Panc1 (cell line): Measurements from ENCODE around the gene AURKB. TPM values are rescaled to one million over a fixed set of nuclear protein-coding genes. Genes with fewer than 3 reads are reported as not detected.

ENCODE experiments used
- ATAC-seq: fragments of 200-7000 bp; cut with Tn5 transposase; 2 replicates; pipeline ENCODE4 v1.9.1; 2020; ENCODE audit warnings: mild to moderate bottlenecking, moderate library complexity
- BruUV-seq: library from RNA; stranded (reverse); fragments of 400-500 nt; replicated peaks from 2 replicates; lab custom pipeline; 2021; lab: Mats Ljungman, UMichigan
- CTCF ChIA-PET: fragments of 300-600 bp; sonication (Branson Sonifier 250); formaldehyde crosslinking; loops from one replicate; lab custom pipeline; 2022; ENCODE audit warnings: antibody characterized with exemption; lab: Charles Lee
- POLR2A ChIA-PET: fragments of 300-600 bp; sonication (Branson Sonifier 250); formaldehyde crosslinking; loops from one replicate; lab custom pipeline; 2022; ENCODE audit warnings: antibody characterized with exemption; lab: Charles Lee
- DNase-seq: peaks from one replicate; pipeline ENCODE4 v3.0.0-alpha.2; 2010; ENCODE audit warnings: low read depth, low spot score
- H3K27ac ChIP-seq: 2 replicates; pipeline ENCODE4 v1.5.1; 2011; ENCODE audit warnings: mild to moderate bottlenecking, low read length, inconsistent platforms
- H3K27me3 ChIP-seq: fragments of 200-500 bp; sonication (Bioruptor generic); 2 replicates; pipeline ENCODE4 v1.6.0; 2014; ENCODE audit warnings: low read length, inconsistent platforms; ENCODE audit not compliant: control insufficient read depth, insufficient read depth
- H3K36me3 ChIP-seq: fragments of 200-500 bp; sonication (Bioruptor generic); 2 replicates; pipeline ENCODE4 v1.5.1; 2014; ENCODE audit warnings: inconsistent platforms, mild to moderate bottlenecking, low read length, moderate library complexity; ENCODE audit not compliant: control insufficient read depth, insufficient read depth
- H3K4me1 ChIP-seq: 2 replicates; pipeline ENCODE4 v1.5.1; 2011; ENCODE audit warnings: inconsistent platforms, mild to moderate bottlenecking, low read length, moderate library complexity; ENCODE audit not compliant: control insufficient read depth, insufficient read depth
- H3K4me3 ChIP-seq, 2 experiments: 2 replicates each; pipeline ENCODE4 v1.5.1; 2011 to 2012; ENCODE audit warnings: low read depth in 2 of 2, low read length in 2 of 2, mild to moderate bottlenecking in 2 of 2, inconsistent platforms in 1 of 2, moderate library complexity in 1 of 2
- H3K9me3 ChIP-seq: fragments of 200-500 bp; sonication (Bioruptor generic); 2 replicates; pipeline ENCODE4 v1.5.1; 2014; ENCODE audit warnings: low read depth, mild to moderate bottlenecking, inconsistent platforms, low read length, moderate library complexity; ENCODE audit not compliant: control insufficient read depth, insufficient read depth
- POLR2AphosphoS5 ChIP-seq: IDR thresholded peaks from 2 replicates; pipeline ENCODE4 v1.6.1; 2012; ENCODE audit warnings: mild to moderate bottlenecking, low read depth, low read length, moderate library complexity
- SIN3A ChIP-seq: IDR thresholded peaks from 2 replicates; pipeline ENCODE4 v1.6.1; 2012; ENCODE audit warnings: low read depth, mild to moderate bottlenecking, low read length, moderate library complexity, borderline replicate concordance; ENCODE audit not compliant: insufficient read depth
- TCF7L2 ChIP-seq: IDR thresholded peaks from 2 replicates; pipeline ENCODE4 v1.6.1; 2011; ENCODE audit warnings: mild to moderate bottlenecking, low read depth, low read length, inconsistent platforms
- in situ Hi-C: cut with HindIII; loops from 2 replicates; pipeline ENCODE4 v1.10.0; 2016; ENCODE audit warnings: low sequenced_read_pairs, low pct_unique_long_range_greater_than_20kb
- intact Hi-C: fragments of 100-400 bp; cut with micrococcal nuclease; formaldehyde crosslinking; loops from one replicate; pipeline ENCODE4 v1.10.0; 2022; ENCODE audit not compliant: unreplicated experiment
- total RNA-seq: library from RNA; stranded (reverse); gene quantifications from one replicate; pipeline ENCODE4 v1.2.1, GENCODE V29; 2021; ENCODE audit not compliant: unreplicated experiment
- TF ChIP-seq, protein P1 (sequence below): fragments of 450-650 bp; IDR thresholded peaks from 2 replicates; pipeline ENCODE4 v1.5.1; 2017; ENCODE audit warnings: mild to moderate bottlenecking
- TF ChIP-seq, protein P2 (sequence below), 2 experiments: IDR thresholded peaks; 2 replicates each; pipeline ENCODE4 v1.6.1; 2011 to 2012; ENCODE audit warnings: low read depth in 2 of 2, control low read depth in 1 of 2, low read length in 1 of 2, mild to moderate bottlenecking in 1 of 2, moderate library complexity in 1 of 2; ENCODE audit not compliant: insufficient read depth in 1 of 2

Gene AURKB
- total RNA-seq, 1 experiment from 2014 or later, result 85.8 TPM

DNA sequence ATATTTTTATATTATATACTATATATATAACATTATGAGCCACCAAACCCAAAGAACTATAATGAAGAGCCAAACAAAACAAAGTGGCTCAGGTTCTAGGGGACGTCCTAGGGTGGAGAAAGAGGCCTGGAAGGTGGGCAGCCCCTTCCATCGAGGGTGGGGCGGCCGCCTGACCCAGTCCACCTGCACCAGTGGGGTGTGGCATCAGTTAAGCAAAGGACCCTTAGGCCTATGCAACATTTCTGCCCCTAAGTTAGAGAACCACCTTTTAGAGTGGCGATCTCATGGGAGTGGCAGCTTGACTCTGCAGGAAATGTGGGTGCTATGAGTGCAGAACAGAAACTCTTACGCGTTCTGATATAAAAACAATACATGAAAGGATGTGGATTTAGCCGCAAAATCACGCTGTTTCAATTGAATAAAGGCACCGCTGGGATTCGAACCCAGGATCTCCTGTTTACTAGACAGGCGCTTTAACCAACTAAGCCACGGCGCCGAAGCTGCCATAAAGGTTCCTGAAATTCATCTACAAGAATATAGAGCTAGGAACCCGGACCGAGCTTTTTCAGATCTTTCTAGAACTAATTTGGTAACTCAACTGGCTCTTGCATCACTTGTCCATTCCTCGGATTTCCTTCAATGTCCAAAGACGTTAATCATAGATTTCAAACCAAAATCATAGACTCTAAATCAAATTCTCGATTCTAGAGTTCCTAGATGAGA lies 15.6 kb upstream of the AURKB start:
- Histone ChIP-seq H3K4me3 (peak overlapping the region; percentile 49 to 54), H3K4me1 (peaks cover 16% of the 10 kb centered on the region), H3K9me3 (no peaks in the 10 kb centered on the region), H3K36me3 (peaks cover 2% of the 10 kb centered on the region; the same call in 1 of the 2 replicates), H3K27ac (peak overlapping the region; percentile 93), H3K27me3 (no peaks in the 10 kb centered on the region)
- ChIA-PET POLR2A (no interaction called here), CTCF (no interaction called here)
- intact Hi-C loops (loop anchor here (10.0 kb wide), 1 partner anchor 101 kb away; the partner anchor contains the start of gene HES7), in situ Hi-C loops (no loop called here)
- BruUV-seq, result no TSS peak
- DNase-seq, result peak; percentile 93
- peak; percentile 17 for ATAC-seq
- TF ChIP-seq SIN3A, result no peak
- peak; percentile 60; the same call in 1 of the 2 replicates for TF ChIP-seq TCF7L2
- TF ChIP-seq, protein P1, sequence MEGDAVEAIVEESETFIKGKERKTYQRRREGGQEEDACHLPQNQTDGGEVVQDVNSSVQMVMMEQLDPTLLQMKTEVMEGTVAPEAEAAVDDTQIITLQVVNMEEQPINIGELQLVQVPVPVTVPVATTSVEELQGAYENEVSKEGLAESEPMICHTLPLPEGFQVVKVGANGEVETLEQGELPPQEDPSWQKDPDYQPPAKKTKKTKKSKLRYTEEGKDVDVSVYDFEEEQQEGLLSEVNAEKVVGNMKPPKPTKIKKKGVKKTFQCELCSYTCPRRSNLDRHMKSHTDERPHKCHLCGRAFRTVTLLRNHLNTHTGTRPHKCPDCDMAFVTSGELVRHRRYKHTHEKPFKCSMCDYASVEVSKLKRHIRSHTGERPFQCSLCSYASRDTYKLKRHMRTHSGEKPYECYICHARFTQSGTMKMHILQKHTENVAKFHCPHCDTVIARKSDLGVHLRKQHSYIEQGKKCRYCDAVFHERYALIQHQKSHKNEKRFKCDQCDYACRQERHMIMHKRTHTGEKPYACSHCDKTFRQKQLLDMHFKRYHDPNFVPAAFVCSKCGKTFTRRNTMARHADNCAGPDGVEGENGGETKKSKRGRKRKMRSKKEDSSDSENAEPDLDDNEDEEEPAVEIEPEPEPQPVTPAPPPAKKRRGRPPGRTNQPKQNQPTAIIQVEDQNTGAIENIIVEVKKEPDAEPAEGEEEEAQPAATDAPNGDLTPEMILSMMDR, result no peak
- peak; percentile 86 for TF ChIP-seq POLR2AphosphoS5

DNA sequence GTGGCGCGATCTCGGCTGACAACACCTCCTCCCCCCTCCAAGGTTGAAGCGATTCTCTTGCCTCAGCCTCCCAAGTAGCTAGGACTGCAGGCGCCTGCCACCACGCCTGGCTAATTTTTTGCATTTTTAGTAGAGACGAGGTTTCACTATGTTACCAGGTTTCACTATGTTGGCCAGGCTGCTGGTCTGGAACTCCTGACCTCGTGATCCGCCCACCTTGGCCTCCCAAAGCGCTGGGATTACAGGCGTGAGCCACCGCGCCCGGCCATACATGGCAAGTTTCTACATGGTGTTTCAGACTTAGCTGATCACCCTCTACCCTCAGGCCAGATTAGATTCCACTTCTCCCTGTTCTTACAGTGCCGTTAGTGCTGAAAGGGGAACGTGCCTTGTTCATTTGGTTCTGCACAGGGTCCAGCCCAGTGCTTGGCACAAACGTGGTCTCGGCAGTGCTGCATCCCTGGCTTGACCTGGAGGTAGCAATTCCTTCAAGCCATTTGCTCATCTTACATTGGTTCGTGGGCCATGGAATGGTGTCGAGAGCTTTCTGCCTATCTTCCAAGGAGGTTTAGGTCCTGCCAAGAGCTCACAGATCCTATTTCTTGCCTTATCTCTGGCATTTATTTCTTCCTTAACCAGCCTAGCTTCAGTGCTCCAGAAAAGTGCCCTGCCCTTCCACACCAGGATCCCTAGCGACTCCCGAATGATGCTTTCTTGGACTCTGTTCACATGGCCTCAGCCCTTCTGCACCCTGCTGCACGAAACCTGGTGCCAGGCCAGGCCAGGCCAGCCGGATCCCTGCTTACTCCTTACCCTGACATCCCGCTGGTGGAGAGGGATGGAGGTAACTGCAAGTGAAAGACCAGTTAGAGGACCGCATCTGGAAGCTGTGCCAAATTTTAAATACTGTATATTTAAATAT lies 14.8 kb upstream of the AURKB start:
- Histone ChIP-seq H3K4me3 (no peak overlapping the region), H3K4me1 (peaks cover 16% of the 10 kb centered on the region), H3K27ac (0 out of 2 replicates have a peak overlapping the region, but pooled peaks have one; percentile 2), H3K9me3 (no peaks in the 10 kb centered on the region), H3K27me3 (no peaks in the 10 kb centered on the region), H3K36me3 (peaks cover 2% of the 10 kb centered on the region; the same call in 1 of the 2 replicates)
- ATAC-seq, result no peak
- ChIA-PET POLR2A (interaction anchor here (1.1 kb wide), 1 partner anchor 23 kb away, joined by 7 read pairs; the partner anchor contains the start of gene CTC1), CTCF (interaction anchor here (0.6 kb wide), 3 partner anchors 8 to 132 kb away, joined by 3 to 4 read pairs (median 4); no protein-coding TSS in a partner anchor)
- in situ Hi-C loops, result no loop called here
- intact Hi-C loops, result loop anchor here (10.0 kb wide), 1 partner anchor 100 kb away; the partner anchor contains the start of gene HES7
- BruUV-seq, result no TSS peak
- DNase-seq, result no peak
- TF ChIP-seq, protein P2, sequence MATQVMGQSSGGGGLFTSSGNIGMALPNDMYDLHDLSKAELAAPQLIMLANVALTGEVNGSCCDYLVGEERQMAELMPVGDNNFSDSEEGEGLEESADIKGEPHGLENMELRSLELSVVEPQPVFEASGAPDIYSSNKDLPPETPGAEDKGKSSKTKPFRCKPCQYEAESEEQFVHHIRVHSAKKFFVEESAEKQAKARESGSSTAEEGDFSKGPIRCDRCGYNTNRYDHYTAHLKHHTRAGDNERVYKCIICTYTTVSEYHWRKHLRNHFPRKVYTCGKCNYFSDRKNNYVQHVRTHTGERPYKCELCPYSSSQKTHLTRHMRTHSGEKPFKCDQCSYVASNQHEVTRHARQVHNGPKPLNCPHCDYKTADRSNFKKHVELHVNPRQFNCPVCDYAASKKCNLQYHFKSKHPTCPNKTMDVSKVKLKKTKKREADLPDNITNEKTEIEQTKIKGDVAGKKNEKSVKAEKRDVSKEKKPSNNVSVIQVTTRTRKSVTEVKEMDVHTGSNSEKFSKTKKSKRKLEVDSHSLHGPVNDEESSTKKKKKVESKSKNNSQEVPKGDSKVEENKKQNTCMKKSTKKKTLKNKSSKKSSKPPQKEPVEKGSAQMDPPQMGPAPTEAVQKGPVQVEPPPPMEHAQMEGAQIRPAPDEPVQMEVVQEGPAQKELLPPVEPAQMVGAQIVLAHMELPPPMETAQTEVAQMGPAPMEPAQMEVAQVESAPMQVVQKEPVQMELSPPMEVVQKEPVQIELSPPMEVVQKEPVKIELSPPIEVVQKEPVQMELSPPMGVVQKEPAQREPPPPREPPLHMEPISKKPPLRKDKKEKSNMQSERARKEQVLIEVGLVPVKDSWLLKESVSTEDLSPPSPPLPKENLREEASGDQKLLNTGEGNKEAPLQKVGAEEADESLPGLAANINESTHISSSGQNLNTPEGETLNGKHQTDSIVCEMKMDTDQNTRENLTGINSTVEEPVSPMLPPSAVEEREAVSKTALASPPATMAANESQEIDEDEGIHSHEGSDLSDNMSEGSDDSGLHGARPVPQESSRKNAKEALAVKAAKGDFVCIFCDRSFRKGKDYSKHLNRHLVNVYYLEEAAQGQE (IDR thresholded peaks at IDR 0.05; ENCODE audit: insufficient read depth in 1 of 2, low read depth in 2 of 2, low read length in 1 of 2), result no peak
- TF ChIP-seq POLR2AphosphoS5 (no peak), TCF7L2 (no peak), SIN3A (no peak)
- TF ChIP-seq, protein P1, result no peak
